Fibroblast of peridontal ligament (primary cell): ENCODE results near the gene RELA.
"Not testable (repeated sequence)": the region's sequence is repeated elsewhere in the genome, so short reads cannot be mapped to it uniquely, and the experiment has no call there.

ENCODE experiments used
- DNase-seq: peaks from one replicate; pipeline ENCODE4 v3.0.0-alpha.2; 2010; ENCODE audit errors: extremely low read depth

RELA gene

DNA sequence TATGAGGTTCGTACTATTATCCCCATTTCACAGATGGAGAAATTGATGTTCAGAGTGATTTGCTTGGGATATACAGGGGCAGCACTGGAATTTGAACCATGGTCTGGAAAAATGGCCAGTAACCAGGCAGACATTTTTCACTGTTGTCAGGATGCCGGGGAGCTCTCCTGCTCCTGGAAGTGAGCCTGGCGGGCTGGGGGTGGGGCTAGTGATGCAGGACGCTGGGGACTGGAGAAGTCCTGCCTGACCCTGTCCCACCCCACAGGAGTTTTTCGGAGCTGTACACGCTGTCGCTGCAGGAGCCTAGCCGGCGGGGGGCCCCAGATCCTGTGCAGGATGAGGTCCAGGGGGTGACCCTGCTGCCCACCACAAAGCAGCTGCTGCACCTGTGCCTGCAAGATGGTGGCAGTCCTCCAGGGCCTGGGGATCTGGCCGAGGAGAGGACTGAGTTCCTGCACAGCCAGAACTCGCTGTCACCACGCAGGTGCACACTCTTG, 13.7 kb downstream of the RELA start:
- no peak for DNase-seq

- DNase-seq: no peak
These were observed 15.6 kb downstream of the RELA start for GRCh38 chr11:65646958-65647701.

DNA sequence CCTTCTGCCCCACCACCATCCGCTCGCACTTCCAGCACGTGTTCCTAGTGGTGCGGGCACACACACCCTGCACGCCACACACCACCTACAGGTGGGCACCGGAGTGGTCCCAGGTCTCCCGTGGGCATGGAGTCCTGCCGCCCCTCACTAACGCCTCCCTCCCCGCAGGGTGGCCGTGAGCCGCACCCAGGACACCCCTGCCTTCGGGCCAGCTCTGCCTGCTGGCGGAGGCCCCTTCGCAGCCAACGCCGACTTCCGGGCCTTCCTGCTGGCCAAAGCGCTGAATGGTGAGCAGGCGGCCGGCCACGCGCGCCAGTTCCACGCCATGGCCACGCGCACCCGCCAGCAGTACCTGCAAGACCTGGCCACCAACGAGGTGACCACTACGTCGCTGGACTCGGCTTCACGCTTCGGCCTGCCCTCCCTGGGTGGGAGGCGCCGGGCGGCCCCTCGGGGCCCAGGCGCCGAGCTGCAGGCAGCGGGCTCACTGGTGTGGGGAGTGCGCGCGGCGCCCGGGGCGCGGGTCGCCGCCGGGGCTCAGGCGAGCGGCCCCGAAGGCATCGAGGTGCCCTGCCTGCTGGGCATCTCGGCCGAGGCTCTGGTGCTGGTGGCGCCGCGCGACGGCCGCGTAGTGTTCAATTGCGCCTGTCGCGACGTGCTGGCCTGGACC, 16.3 kb downstream of the RELA start:
- DNase-seq: no peak

DNA sequence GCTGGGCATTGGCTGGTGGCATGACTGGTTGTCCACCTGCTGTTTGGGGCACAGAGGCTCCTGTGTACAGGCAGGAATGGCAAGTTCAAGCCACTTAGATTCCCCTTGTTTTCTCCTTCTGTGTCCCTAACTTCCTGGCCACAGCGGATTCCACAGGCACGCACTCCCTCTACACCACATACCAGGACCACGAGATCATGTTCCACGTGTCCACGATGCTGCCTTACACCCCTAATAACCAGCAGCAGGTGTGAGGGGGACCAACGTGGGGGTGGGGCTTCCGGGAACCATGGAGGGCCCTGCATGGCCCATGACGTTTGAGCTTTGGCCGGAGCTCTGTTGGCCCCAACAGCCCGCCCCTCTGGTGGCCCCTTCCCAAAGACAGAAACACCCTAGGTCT, 17.0 kb downstream of the RELA start:
- DNase-seq: peak; percentile 23

DNA sequence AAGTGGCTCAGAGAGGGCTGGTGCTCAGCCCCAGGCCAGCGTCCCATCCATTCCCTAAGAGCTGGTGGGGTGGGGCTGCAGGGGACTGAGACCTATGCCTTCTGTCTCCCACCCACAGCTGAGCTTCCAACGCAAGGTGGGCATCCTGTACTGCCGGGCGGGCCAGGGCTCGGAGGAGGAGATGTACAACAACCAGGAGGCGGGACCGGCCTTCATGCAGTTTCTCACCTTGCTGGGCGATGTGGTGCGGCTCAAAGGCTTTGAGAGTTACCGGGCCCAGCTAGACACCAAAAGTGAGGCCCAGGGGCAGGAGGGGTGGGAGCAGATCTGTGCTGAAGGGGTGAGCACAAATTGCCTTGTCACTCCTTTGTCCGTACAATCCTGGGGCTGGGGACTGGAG, 17.9 kb downstream of the RELA start:
- DNase-seq: no peak

- DNase-seq: no peak
These were observed 18.7 kb downstream of the RELA start for GRCh38 chr11:65643971-65644370.

DNA sequence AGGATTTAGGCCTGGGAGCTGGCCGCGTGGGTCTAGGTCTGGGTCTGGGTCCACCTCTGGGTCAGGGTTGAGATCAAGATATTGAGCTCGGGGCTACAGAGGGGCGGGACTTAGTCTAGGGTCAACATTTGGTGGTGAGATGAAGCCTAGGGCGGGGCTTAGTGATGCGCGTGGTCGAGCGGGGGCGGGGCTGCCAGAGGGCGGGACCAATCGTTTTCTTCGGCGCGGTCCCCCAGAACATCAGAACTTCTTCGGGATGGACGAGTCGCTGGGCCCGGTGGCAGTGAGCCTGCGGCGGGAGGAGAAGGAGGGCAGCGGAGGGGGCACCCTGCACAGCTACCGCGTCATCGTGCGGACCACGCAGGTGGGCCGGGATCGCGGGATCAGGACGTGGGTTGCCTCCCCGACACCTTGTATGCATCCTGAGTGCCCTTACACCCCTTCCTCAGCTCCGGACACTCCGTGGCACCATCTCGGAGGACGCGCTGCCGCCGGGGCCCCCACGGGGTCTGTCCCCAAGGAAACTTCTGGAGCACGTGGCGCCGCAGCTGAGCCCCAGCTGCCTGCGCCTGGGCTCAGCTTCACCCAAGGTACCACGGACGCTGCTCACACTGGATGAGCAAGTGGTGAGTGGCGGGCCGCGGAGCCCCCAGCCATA, 20.6 kb downstream of the RELA start:
- DNase-seq: no peak

DNA sequence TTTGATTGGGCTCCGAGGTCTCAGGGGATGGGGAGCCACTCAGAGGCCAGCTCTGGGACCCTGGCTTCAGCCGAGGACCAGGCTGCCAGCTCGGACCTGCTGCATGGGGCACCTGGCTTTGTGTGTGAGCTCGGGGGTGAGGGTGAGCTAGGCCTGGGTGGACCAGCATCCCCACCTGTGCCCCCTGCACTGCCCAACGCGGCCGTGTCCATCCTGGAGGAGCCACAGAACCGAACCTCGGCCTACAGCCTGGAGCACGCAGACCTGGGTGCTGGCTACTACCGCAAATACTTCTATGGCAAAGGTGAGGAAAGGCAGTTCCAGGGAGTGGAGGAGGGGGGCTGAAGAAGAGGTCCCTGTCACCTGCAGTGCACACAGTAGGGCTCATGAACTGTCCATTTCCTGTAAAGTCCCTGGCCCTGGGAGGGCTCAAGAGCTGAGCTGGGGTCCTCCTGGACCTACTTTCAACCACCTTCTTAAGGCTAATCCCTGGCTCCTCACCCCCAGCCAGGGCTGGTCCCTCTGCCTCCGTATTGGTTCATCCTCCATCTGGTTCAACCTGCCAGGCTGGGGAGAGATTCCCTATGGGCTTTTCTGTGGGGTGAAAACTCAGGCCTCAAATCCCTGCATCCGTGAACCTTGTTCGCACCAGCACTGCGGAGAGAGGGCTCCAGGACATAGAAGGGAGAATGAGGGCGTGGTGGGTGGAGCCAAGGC, 21.3 kb downstream of the RELA start:
- no peak for DNase-seq

DNA sequence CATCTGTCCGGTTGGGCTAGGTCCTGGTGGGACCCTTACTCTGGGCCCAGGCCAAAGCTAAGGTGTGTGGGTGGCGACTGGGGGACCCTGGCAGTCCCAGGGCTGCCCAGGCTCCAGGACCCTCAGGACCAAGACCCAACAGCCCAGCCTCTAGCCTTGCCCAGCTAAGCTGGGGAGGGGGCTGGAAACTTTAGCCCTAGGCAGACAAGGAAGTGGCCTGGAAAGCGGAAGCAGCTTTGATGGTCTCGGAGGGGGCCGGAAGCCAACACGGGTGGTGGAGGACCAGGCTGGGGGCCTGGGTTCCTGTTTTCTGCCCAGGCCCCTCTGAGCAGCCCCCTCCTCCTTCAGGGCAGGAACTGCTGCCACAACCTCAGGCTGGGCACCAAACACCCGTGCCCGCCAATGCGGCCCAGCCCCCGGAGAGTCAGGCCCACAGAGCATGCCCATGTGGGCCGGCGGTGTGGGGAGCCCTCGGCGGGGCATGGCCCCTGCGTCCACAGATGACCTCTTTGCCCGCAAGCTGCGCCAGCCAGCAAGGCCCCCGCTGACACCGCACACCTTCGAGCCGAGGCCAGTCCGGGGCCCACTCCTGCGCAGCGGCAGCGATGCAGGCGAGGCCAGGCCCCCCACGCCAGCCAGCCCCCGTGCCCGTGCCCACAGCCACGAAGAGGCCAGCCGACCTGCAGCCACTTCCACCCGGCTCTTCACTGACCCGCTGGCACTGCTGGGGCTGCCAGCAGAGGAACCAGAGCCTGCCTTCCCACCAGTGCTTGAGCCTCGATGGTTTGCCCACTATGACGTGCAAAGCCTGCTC, 22.0 kb downstream of the RELA start:
- DNase-seq: no peak

- no peak for DNase-seq
These were observed 22.9 kb downstream of the RELA start for GRCh38 chr11:65639623-65640482.

DNA sequence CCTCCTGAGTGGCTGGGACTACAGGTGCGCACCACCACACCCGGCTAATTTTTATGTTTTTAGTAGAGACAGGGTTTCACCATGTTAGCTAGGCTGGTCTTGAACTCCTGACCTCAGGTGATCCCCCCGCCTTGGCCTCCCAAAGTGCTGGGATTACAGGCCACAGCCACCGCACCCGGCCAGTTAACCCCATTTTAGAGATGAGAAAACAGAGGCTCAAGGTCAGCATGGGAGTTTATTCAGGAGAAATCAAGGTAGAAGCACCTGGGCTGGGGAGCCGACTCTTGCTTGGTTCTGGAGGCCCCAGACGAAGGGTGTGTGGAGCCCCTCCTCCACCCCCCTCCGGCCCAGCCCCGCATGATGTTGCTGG, 23.5 kb downstream of the RELA start:
- DNase-seq: not testable (repeated sequence)

DNA sequence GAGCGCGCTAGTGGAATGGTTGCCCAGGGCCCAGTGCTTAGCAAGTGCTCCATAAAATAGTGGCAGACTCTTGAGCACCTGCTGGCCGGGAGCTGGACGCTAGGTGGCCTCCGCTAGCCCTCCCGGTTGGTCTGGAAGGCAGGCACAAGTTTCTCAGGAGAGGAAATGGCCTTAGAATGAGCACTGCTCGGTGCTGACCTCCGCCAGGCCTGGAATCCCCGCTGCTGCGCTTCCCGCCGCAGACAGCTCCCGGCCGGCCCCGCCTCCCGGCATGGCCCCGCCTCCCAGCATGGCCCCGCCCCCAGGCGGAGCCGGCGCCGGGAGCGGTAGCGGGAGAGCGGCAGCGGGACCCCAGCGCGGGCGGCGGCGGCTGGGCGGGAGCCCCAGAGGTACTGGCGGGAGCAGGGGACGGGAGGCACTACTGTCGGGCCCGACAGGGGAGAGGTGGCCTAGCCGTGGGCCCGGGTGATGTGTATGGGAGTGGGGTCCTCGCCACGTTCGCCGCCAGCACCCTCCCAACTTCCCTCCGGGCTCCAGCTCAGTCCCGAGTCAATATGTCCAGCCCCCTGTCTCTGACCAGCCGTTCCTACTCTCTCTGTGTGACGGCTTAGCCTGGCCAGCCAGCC, 24.8 kb downstream of the RELA start, which contains the start of gene SIPA1:
Gene SIPA1, plus strand, starts transcription at position 308 of the 626 bp plus-strand sequence. CDS start 2,821 bp downstream, outside the sequence.
- peak; percentile 72 for DNase-seq

- no peak for DNase-seq
These were observed 25.6 kb downstream of the RELA start for GRCh38 chr11:65637032-65637557.

GRCh38 chr11:65636108-65637031, 26.3 kb downstream of the RELA start:
- no peak for DNase-seq

DNA sequence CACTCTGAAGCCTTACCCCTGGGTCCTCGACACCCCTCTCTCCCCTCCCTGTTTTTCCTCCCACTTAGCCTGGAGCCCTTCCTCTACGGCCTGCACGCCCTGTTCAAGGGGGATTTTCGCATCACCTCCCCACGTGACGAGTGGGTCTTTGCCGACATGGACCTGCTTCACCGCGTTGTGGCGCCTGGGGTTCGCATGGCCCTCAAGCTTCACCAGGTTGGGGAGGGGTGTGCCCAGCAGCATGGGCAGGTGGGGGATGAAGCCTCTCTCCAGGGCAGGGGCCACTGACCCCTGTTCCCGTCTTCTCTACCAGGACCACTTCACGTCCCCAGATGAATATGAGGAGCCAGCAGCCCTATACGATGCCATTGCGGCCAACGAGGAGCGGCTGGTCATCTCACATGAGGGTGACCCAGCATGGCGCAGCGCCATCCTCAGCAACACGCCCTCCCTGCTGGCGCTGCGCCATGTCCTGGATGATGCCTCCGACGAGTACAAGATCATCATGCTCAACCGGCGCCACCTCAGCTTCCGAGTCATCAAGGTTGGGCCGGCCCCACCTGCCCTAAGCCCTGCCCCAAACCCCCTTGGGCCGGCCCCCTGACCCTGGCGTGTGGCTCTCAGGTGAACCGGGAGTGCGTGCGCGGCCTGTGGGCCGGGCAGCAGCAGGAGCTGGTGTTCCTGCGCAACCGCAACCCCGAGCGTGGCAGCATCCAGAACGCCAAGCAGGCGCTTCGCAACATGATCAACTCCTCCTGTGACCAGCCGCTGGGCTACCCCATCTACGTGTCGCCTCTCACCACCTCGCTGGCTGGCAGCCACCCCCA, 27.6 kb downstream of the RELA start:
- DNase-seq: no peak

GRCh38 chr11:65634440-65634839, 28.3 kb downstream of the RELA start:
- no peak for DNase-seq

DNA sequence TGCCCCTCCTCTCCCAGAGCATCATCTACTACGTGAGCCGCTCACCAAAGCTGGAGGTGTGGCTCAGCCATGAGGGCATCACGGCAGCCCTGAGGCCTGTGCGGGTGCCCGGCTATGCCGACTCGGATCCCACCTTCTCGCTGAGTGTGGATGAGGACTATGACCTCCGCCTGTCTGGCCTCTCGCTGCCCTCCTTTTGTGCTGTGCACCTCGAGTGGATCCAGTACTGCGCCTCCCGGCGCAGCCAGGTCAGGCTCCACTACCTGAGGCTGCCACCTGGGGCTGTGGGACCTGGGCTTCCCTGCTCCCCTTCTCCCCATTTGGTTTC, 28.6 kb downstream of the RELA start:
- DNase-seq: no peak
